GM12875 (cell line): ENCODE results near the gene PGAP6.
"Not testable (repeated sequence)": the region's sequence is repeated elsewhere in the genome, so short reads cannot be mapped to it uniquely, and the experiment has no call there.

Experiments
- H3K4me3 ChIP-seq: one replicate; pipeline ENCODE4 v1.5.1; 2011; ENCODE audit warnings: low read depth, low read length, control low read depth
- TF ChIP-seq, protein P1 (sequence below): IDR thresholded peaks from 2 replicates; pipeline ENCODE4 v1.5.1; 2011; ENCODE audit warnings: low read depth, mild to moderate bottlenecking, control low read depth, inconsistent platforms, low read length, moderate library complexity, borderline replicate concordance; ENCODE audit not compliant: insufficient read depth

Gene PGAP6

DNA sequence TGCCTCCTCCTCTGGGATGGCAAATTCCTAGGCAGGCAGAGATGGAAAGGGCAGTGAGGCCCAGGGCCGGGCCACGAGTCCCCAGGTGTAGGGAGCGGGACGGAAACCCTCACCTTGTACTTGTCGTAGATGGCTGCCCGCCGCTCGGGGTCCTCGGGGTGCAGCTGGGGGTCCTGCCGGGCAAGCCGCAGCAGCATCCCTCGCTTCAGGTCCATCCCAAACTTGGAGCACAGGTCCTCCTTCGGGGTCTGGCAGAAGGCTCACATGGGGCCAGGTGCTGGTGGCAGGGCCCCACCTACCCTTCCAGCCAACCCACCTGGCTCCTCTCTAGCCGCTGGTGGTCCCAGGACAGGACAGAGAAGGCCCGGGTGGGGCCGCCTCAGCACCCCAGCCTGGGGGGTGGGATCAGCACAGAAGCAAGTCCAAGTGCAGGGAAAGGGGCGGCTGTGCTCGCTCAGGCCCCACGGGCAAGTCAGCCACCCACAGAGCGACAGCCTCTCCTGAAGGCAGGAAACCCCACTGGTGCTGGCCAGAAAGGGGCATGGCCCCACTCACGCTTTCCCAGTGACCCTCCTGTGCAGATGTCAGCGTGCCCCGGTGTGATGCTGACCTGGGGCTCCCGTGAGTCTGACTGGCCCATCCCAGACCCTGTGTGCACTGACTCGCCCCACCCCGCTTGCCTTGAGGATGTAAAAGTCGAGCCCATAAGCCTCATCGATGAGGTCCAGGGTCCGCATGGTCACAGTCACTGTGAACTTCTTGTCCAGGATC, 13.2 kb downstream of the PGAP6 start:
- no peak overlapping the region for H3K4me3 ChIP-seq
- TF ChIP-seq, protein P1, sequence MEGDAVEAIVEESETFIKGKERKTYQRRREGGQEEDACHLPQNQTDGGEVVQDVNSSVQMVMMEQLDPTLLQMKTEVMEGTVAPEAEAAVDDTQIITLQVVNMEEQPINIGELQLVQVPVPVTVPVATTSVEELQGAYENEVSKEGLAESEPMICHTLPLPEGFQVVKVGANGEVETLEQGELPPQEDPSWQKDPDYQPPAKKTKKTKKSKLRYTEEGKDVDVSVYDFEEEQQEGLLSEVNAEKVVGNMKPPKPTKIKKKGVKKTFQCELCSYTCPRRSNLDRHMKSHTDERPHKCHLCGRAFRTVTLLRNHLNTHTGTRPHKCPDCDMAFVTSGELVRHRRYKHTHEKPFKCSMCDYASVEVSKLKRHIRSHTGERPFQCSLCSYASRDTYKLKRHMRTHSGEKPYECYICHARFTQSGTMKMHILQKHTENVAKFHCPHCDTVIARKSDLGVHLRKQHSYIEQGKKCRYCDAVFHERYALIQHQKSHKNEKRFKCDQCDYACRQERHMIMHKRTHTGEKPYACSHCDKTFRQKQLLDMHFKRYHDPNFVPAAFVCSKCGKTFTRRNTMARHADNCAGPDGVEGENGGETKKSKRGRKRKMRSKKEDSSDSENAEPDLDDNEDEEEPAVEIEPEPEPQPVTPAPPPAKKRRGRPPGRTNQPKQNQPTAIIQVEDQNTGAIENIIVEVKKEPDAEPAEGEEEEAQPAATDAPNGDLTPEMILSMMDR: no peak

DNA sequence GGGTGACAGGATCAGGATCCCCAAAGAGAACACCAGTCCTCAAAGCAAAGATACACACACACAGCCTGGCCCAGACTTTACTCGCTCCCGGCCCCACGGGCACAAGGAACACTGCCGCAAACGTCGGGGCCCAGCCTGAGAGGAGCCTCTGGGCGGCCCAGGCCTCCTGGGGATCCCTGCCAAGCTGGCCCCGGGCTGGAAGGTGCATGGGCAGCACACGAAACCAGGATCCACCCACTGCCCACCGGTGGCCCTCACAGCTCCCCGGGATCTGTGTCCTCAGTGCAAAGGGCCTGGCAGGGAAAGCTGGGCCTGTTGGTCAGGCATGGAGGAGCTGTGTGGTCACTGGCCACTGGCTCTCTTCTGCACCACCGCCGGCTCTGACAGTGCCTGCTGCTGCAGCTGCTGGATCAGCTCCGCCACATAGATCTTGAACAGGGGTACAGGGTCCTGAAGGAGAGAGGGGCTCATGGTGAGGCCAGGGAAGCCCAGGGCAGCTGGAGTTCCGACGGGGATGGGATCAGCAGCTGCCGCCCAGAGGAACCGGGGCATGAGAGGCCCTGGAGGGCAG, 14.4 kb downstream of the PGAP6 start:
- H3K4me3 ChIP-seq: no peak overlapping the region
- TF ChIP-seq, protein P1: no peak

DNA sequence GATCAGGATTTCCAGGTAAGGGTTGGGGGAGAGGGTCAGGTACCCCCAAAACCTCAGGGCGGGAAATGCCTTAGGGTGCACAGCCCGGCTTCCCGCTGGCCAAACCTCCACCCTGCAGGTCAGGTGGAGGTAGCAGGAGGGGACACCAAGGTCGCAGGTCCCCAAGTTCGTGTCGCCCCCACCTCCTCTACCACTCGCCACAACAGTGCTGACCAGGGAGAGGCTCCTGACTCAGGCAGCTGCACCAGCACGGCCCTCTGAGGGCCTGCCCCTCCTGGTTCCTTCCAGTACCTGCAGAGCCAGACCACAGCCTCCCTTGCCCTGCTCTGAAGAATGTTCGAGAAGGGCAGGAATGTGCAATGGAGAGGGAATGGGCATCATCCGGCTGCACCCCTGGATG, 15.3 kb downstream of the PGAP6 start:
- H3K4me3 ChIP-seq: no peak overlapping the region
- TF ChIP-seq, protein P1: no peak

DNA sequence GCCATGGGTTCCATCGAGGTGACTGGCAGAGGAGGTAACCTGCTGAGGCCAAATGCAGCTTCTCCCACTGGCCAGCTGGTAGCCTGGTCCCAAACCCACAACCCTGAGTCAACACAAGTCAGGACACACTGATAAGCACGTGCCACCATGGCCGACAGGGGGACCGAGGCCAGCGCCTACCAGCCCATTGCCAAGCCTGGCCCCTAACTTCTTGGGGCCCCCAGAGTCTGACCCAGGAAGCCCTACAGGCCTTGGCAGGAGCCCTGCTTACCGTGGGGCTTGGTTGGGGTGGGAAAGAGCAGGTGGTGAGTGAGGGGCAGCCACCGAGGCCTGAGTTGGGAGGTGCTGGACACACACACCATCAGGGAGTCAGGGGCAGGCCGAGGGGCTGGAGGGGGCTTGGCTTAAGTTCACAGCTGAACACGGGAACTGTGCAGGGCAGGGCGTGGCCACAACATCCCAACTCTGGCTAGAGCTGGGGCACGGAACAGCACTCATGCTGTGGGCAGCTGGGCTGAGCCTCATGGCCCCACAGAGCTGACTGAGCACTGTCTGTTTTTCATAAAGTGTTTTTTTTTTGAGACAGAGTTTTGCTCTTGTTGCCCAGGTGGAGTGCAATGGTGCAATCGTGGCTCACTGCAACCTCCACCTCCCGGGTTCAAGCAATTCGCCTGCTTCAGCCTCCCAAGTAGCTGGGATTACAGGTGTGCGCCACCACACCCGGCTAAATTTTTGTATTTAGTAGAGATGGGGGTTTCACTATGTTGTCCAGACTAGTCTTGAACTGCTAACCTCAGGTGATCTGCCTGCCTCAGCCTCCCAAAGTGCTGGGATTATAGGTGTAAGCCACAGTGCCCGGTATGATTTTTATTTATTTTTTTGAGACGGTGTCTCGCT, 16.9 kb downstream of the PGAP6 start:
- TF ChIP-seq, protein P1: no peak
- H3K4me3 ChIP-seq: no peak overlapping the region

DNA sequence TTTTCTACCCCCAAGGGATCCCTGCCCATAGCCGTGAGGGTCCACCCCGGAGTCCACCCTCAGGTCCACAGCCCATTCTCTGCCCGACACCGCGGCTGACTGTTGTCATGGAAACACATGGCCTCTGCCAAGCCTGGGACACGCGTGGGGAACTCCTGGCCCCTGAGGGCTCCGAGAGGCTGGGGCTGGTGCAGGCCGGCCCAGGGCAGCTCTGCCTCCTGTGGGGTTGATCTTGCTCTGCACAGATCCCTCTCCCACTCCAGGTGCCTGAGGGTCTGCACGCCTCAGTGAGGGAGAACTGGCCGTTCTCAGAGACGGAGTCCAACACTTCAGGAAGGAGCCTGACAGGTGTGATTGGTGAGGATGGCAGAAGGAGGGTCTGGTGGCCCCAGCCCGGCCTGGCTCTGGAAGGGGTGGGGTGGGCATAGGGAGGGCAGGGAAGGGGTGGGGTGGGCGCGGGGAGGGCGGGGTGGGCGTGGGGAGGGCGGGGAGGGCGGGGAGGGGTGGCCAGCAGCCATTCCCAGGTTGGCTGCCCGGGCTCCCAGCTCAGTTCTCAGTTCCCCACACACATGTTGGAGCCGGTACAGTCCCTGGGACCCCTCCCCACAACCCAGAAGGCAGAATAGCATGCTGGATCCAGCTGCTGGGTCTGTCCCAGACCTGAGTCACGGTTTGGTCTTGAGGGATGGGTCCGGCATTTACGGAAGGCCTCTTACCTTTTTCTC, 17.9 kb downstream of the PGAP6 start:
- TF ChIP-seq, protein P1: no peak
- H3K4me3 ChIP-seq: no peak overlapping the region

DNA sequence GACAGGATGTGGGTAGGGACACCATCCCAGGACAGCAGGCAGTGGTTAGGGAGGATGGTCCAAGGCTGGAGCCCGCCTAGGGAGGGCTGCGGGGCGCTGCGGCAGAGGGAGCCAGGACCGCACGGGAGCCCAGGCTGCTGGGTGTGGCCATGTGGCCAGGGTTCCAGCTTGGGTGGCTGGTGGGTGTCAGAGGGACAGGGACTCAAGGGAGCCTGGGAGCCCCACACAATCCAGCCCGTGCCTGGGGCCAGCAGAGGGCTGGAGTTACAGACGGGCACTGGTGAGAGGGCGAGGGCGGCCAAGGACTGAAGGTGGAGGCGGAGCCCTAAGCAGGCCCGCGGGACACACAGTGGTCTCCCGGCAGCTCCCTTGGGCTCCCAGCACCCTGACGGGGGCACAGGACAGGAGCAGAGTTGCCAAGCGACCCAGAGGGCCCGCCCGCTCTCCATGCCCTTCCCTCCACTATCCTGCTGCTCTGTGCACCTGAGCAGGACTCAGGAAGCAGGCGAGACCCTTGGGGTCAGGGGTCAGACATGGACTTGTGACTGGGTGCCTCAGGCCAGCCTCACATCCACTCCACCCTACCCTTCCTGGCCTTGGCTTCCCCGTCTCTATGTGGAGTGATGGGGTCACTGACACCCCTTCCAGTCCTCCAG, 18.5 kb downstream of the PGAP6 start:
- H3K4me3 ChIP-seq: no peak overlapping the region
- TF ChIP-seq, protein P1: no peak

DNA sequence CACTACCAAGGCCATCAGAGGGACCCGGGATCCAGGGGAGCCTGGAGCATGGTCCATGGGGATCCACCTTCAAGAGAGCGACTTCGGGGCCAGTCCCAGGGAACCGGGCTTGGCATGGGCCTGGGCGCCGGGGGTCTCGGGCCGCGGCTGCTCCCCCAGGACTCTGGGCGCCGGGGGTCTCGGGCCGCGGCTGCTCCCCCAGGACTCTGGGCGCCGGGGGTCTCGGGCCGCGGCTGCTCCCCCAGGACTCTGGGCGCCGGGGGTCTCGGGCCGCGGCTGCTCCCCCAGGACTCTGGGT, 19.1 kb downstream of the PGAP6 start:
- H3K4me3 ChIP-seq: not testable (repeated sequence)
